ENCODE data around the gene CFAP97D2.

The CFAP97D2 gene

GRCh38 chr13:114202581-114202980 lies 23.5 kb downstream of the CFAP97D2 start:
- TF ChIP-seq CTCF (IDR thresholded peaks at IDR 0.05; ENCODE audit: control insufficient read depth, insufficient read depth, low read depth, low read length, missing control alignments): no peak
- DNase-seq (ENCODE audit: low read depth): no peak
- H3K4me3 ChIP-seq (ENCODE audit: control insufficient read depth, low read depth, low read length): no peak overlapping the region

- no peak for TF ChIP-seq CTCF (IDR thresholded peaks at IDR 0.05; ENCODE audit: control insufficient read depth, insufficient read depth, low read depth, low read length, missing control alignments)
- H3K4me3 ChIP-seq (ENCODE audit: control insufficient read depth, low read depth, low read length): no peak overlapping the region
- DNase-seq (ENCODE audit: low read depth): no peak
Observed at GRCh38 chr13:114203536-114203935, 24.5 kb downstream of the CFAP97D2 start.

GRCh38 chr13:114204894-114205293 lies 25.8 kb downstream of the CFAP97D2 start:
- no peak for TF ChIP-seq CTCF (IDR thresholded peaks at IDR 0.05; ENCODE audit: control insufficient read depth, insufficient read depth, low read depth, low read length, missing control alignments)
- DNase-seq (ENCODE audit: low read depth): no peak
- no peak overlapping the region for H3K4me3 ChIP-seq (ENCODE audit: control insufficient read depth, low read depth, low read length)

GRCh38 chr13:114208134-114208533 lies 29.1 kb downstream of the CFAP97D2 start:
- DNase-seq (ENCODE audit: low read depth): no peak
- H3K4me3 ChIP-seq (ENCODE audit: control insufficient read depth, low read depth, low read length): no peak overlapping the region
- no peak for TF ChIP-seq CTCF (IDR thresholded peaks at IDR 0.05; ENCODE audit: control insufficient read depth, insufficient read depth, low read depth, low read length, missing control alignments)

- no peak overlapping the region for H3K4me3 ChIP-seq (ENCODE audit: control insufficient read depth, low read depth, low read length)
- TF ChIP-seq CTCF (IDR thresholded peaks at IDR 0.05; ENCODE audit: control insufficient read depth, insufficient read depth, low read depth, low read length, missing control alignments): no peak
Observed at GRCh38 chr13:114211446-114212157, 32.5 kb downstream of the CFAP97D2 start.

GRCh38 chr13:114212158-114212495 lies 33.1 kb downstream of the CFAP97D2 start:
- no peak for DNase-seq (ENCODE audit: low read depth)
- TF ChIP-seq CTCF (IDR thresholded peaks at IDR 0.05; ENCODE audit: control insufficient read depth, insufficient read depth, low read depth, low read length, missing control alignments): no peak
- H3K4me3 ChIP-seq (ENCODE audit: control insufficient read depth, low read depth, low read length): no peak overlapping the region

More at GRCh38 chr13:114211446-114212157, 32.5 kb downstream of the CFAP97D2 start:
- no peak for DNase-seq (ENCODE audit: low read depth)
